DMS 273 (cell line): ENCODE results near the gene RUVBL1.

Experiments used
- DNase-seq: peaks from one replicate; lab custom pipeline; 2025; ENCODE audit not compliant: unreplicated experiment; lab: John Stamatoyannopoulos, UW

The RUVBL1 gene

DNA sequence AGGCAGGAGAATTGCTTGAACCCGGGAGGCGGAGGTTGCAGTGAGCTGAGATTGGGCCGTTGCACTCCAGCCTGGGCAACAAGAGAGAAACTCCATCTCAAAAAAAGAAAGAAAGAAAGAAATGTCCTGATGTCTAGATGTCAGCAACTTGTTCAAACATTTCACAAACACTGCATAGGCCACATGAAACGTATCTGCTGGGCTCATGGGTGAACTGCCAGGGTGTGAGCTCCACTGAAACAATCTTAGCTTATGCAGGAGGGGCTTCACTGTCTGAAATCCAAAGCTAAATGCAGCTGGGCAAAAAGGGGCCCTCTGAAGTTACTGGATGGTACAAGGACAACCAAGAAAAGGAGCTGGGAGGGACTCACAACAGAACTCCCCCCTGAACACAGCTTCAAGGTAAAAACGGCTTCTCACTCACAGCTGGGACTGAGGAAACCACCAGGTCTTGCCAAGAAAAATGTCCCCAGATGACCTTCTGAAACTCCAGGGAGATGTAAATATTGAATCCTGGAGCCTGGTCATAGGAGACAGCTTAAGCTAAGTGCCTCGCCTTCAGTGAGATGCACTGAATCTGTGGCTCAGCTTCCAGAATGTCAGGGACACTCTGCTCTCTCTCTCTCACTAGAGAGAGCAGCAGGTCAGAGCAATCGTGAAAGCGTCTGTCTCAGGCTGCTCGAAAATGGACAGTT, 39.5 kb downstream of the RUVBL1 start:
- DNase-seq, result peak; percentile 78

DNA sequence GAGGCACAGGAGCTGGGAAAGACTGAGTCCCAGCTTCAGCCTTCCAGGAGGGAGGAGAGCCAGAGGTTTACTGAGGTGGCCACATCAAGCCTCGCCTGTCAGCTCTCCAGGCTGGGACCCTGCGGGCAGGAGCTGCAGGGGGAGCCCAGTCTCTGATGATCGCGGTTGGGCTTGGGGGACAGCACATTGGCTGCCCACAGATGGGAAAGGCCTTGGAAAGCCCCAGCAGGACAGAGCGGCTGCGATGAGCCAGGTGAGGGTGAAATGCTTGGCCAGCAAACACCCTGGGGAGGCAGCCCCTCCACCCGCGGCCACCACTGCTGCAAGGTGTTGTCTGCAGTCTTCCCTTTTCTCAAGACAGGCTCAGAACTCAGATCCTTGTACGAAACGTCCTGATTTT, 40.2 kb downstream of the RUVBL1 start:
- no peak for DNase-seq

DNA sequence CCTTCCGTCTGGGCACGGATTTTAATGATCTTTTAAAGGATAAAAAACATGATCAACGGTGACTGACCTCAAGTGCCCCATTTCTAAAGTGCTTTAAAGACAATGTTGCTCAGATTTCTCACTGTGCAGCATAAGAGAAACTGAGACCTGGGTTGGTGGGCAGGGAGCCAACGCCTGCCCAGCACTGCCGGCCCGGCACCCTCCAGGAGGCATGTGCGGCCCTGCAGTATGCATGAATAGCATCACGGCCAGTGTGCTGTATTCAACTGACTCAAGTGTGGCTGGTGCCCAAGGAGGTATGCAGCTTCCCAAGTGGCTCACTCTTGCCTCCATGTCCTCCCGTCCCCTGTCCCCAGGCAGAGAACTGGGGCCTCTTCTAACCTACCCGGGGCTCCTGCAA, 41.1 kb downstream of the RUVBL1 start:
- no peak for DNase-seq

DNA sequence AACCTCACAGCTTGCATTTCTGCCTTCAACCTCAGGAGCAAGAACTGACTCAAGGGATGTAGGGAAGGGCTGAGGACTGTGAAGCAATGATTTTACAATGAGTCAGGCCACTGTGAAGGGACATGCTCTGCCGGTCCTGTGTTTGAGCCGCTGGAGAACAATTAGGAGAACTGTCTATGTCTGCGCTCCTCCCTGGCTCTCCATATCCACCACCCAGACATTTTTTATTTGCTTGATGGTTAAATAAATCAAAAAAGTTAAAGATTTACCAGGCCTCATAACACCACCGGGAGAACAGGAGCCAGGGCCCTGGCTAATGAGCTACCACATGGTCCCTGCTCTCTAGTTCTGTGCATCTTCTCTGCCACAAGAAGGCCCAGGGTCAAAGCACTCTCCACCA, 41.8 kb downstream of the RUVBL1 start:
- no peak for DNase-seq

DNA sequence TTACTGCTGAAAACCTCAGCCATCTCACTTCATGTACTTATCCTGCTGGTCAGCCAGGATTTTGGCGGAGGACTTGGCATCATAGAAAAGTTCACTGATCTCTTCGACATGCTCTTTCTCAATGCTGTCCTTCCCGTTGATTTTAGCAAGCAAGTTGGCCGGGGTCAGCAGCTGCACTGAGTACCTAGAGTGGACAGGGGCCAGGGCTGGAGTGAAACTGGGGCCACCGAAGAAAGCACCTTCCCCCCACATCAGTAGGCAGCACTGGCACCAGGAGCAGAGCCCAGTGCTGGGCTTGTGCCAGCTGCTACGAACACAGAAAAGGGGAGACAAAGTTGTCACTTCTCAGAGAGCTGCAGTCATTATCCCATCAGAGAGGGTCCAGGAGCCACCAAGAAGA, 42.4 kb downstream of the RUVBL1 start:
- DNase-seq, result no peak

DNA sequence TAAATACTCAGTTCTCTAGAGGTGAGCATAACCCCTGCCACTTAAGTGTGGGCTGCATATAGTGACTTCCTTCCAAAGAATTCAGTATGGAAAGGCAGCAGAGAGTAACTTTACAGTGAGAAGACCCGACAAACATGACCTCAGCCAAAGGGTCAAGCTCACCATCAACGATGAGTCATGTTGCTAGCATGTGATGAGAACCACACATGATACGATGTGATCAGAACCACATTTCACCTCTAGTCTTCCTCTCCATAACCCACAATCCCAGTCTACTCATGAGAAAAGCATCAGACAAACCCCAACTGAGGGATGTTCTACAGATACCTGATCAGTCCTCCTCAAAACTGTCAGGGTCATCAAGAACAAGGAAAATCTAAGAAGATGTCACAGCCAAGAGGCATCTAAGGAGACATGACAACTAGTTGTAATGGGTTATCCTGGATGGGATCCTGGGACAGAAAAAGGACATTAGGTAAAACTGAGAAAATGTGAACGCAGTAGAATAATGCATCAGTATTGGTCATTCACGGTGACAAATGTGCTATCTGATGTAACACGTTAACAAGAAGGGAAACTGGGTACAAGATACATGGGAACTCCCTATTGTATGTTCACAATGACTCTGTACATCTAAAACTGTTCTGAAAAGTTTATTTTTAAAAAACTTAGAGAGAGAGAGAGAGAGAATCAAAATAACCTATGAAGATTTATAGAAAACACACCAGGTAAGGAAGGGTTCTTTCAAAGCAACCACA, 43.1 kb downstream of the RUVBL1 start:
- no peak for DNase-seq

DNA sequence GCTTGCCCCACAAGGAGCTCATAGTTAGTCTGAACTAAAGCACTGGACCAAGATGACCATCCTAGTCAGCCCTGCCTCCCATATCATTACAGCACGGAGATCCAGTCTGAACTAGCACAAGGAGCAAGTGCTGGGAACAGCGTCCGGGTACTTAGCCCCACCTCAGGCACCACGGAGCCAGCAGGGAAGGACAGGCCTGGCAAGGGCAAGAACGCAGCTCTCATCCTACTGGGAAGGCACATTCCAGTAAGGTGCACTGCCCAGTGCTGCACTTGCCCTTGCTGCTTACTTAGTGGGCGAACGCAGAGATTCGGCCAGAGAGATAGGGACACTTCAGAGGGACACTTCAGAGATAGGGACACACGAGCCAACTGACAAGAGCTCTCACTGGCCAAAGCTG, 43.8 kb downstream of the RUVBL1 start:
- DNase-seq, result no peak

DNA sequence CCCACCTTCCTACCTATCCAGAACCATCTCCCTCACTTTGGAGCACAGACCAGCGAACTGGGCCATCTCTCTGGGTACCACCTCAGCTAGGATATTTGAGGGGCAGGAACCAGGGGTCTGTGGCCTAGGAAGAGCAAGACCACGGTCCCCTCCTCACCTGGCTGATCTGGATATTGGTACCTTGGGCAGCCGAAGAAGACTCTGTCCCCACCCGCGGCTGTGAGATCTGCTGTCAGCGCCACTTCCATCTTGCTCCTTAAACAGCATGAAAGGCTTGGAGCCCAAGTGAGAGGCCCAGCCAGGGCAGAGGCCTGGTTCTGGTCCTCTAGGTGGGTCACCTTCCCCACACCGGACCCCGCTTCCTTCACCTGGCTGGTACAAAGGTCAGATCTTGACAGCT, 44.7 kb downstream of the RUVBL1 start:
- no peak for DNase-seq

DNA sequence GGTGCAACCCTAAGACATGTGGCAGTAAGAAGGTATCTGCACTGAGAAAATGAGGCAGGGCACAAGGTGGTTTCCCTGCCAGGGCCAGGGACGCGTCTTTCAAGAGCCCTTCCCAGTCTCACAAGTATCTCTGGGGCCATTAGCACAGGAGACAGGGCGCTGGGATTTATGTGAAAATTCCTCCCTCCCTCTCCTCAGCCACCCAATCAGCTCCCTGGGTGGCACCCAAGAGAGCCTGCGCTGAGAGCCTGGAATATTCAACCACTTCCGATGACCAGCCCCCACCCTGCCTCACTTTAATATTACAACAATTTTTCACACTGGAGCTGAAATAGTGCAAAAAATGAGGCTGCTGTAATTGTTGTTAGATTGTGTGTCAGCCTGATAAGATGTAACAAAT, 45.3 kb downstream of the RUVBL1 start:
- DNase-seq, result no peak

DNA sequence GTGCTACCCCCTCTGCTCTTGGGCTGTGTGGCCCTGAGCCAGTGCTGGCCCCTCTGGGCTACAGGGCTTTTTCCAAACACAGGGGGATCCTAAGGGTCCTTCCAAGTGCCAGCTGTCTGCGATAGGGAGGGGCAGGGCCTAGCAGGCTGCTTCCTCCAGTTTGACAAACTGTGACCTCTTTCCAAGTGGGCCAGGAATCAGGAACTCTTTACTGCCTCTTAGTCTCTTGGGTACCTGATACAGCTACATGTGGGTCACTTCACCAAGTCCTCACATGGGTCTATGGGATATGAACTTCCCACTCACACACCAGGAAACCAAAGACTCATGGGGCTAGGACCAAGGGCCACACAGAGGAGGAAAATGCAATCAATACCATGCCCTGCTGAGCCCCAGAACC, 45.9 kb downstream of the RUVBL1 start:
- no peak for DNase-seq

DNA sequence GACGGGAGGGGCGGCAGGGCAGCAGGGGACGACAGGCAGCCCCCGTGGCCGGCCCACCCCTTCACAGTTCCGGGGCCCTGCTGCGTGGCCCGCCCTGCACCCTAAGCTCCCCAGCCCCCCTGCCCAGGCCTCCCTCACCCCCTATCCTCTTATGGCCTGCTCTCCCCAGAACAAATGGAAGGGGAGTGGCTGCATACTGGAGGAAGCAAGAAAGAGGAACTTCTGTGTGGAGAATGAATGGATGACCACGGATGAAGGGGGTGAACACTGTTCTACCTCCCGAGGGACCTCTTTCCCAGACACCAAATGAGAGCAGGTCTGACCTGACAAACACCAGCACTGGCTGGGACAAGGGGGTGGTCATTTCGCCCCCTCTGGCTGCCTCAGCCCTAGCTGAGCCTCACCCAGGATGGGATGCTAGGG, 46.4 kb downstream of the RUVBL1 start:
- DNase-seq, result peak; percentile 45

DNA sequence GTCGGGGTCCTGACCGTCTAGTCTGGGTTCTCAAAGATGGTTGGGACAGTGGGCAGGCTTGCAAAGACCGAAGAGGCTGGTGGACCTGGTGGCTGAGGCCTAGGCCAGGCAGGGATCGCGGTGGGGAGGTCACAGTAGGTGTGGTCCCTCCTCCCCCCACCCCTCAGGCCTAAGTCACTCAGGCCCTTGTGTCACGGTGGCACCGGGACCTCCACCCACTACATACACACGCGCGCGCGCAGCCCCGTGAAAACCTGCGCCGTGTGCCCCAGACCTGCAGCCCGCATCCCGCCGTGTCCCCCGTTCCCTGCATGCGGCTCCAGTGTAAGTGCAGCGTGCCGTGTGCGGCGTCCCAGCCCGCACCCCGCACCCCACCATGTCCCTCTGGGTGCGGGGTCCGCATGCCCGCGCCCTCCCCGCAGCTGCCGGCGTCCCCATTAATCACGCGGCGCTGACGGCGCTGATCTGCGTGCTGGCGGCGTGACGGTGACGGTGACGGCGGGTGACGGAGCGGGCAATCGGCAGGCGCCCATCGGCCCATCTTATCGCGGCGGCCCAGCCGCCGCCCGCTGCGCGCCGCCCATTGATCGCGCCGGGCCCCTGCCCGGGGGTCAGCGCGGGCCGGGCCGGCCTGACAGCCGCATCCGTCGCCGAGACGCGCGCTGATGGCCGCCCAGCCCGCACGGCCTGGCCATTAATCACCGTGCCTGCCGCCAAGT, 47.0 kb downstream of the RUVBL1 start:
- no peak for DNase-seq

DNA sequence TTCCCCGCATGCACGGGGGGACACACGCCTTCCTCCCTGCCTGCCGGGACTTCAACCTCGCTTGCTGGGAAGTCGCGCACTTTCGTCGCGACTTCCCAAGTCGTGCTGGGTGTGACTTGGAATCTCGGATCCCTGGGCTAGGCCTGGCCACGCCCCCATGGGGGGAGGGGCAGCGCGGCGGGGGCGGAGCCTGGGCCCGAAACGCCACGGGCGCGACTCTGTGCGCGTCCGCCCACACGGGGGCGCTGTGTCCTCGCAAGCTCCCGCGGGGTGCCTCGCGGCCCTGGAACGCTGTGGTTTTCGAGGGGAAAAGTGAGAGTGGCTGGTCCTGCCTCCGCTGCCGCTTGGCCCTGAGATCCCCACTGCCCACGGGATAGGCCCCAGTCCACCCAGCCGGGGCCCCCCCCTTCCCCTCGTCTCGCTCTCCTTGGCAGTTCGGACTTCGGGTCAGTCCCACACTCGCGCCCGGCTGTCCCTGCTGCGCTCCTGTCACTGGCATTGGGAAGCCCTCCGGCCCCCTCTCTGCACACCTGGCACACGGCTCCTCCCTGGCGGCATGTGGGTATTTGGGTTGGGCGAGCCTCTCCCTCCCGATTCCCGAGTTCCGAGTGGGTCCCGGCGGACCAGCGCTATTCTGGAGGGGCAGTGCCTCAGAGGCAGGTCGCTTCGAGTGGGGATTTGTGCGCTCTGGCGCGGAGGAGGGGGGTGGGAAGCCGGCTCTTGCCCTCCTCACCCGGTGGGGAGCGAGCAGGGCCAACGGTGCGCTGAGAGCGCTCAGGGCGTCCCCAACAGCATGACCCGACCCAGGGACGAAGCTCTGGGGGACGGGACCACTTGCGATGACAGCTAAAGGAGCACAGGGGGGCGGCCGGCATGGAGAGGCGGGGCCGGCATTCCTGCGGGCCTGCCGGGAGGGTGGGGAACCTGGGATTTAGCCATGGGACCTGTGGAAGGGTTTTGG, 47.8 kb downstream of the RUVBL1 start:
- DNase-seq, result peak; percentile 95

DNA sequence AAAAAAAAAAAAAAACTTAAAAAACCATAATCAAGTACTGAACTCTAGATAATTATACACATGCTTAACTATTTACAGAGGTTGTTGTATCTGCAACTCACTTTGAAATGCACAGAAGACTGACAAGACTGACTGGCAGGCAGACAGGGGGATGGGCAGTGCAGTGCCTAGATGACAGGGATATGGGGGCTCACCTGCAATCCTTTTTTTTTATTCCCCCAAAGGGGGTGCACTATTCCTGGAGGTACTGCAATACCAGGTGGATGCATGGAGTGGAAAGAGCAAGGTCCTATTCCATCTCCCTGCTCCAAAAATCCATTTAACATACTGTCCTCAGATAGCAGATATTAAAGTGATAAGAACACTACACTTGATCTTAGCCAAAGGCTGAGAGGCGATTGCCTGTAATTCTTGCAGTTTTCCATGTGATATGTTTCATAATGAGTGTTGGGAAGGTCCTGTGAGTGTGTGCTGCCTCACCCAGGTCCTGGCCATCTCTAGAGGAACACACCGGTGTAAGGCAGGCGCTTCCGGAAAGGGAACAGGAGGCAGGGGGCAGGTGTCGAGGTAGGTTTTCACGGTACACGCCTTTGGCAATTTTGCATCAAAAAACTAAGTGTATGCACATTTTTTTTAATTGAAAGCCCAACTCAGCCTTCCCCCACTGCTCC, 48.6 kb downstream of the RUVBL1 start:
- no peak for DNase-seq

DNA sequence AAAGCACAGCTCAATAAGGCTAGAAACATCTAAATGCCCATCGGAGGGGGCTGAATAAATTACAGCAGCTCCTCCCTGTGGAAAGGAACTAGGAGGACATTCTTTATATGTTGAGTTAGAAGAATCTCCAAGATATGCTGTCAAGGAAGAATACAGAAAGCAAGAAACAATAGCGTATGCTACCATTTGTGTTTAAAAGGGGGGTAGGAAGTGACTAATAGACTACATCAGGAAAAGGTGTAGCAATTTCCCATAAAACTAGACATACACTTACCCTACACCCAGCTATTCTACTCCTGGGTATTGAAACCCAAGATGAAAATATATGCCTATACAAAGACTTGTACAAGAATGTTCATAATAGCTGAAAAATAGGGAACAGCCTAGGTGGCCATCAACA, 49.8 kb downstream of the RUVBL1 start:
- DNase-seq, result no peak

DNA sequence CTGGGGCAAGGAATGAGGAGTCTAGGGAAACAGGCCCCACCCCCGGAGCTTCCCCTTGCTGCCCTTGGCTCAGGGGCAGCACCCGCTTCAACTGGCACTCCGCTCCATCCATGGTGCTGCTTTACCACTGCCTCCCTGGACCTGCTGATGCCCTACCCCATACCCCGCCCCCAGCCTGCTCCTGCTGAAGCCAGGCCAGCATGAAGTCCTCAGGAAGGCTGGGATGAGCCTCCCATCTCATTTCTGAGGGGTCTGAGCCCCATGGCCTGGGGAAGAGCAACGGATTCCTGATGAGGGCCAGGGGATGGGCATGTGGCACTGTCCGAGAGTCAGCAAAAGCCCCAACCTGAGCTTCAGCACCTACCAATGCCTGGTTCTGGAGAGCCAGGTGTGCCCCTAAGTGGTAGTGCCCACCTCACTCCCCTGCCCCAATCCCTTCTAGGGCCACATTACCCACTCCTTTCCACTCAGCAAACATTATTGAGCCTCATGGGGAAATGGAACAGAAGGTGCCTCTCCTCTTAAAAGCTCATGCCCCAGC, 50.4 kb downstream of the RUVBL1 start:
- no peak for DNase-seq

DNA sequence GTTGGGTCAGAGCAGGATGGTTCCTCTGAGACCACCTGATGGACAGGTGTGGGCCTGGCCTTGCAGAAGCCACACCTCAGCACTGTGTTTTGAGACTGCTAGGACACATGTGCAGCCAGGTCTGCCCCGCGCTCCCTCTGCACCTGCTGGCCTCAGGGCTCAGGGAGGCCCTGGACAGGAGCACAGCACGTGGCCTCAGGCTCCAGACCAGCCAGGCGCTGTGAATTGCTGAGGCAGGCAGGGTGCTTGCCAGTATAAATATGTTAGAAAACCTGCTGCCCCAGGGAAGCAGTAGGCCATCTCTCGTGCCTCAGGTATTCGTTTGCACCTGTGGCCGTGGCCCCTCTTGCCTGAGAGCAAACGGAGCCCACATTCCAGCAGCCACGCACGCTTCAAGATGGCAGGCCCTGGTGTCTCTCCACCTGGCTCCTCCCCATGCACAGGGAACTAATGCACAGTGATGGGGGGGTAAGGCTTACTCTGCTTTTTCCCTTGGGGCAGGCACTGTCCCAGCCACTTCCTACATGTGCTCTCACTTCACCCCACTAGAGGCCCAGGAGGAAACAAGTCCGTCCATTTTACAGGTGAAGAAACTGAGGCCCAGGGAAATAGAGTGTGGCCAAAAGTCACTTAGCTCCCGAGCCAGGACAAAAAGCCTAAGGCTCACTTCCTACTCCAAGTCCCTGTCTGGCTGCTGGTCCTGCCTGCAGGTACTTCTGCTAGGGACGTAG, 51.0 kb downstream of the RUVBL1 start:
- DNase-seq, result no peak

DNA sequence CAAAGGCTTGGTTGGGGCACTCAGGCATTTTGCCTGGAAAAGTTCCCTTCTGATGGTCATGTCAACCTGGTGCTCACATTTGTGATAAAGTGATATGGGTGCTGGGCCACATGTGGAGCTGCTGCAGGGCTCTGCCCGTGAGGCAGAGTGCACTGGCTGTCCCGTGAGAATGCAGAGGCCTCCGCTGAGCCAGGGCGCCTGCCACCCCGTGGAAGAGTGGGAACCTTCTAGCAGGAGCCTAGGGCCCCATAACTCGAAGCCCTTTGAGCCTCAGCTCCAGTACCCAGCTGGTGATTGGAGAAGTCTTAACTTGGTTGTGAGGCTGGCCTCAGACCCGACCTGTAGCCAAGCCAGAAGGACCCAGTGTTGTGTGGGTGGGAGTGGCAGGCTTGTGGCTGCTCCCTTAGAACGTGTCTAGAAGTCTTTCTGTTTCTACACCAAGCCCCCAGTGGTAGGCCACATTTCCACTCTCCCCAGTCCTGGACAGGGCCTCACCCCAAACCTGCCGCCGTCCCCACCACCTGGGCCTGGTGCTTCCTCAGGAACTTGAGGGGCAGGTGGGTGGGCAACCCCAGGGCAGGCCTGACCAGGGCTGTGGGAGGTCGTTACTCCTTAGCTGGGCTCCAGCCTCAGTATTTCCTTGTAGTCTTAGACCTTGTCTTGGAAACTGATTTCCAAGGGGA, 51.7 kb downstream of the RUVBL1 start:
- DNase-seq, result no peak
